ENCODE results near the gene ZGPAT.

ZGPAT gene

GRCh38 chr20:63690898-63691710 is 16.7 kb upstream of the ZGPAT start:
- no peak overlapping the region for H3K4me3 ChIP-seq (ENCODE audit: low read length)
- no peak for DNase-seq (ENCODE audit: low read depth, low spot score)

- H3K4me3 ChIP-seq (ENCODE audit: low read length) = no peak overlapping the region
- DNase-seq (ENCODE audit: low read depth, low spot score) = no peak
Measured at GRCh38 chr20:63691711-63692435, 16.0 kb upstream of the ZGPAT start.

GRCh38 chr20:63692436-63693082 is 15.3 kb upstream of the ZGPAT start:
- H3K4me3 ChIP-seq (ENCODE audit: low read length) = no peak overlapping the region
- no peak for DNase-seq (ENCODE audit: low read depth, low spot score)

GRCh38 chr20:63693083-63693732 is 14.6 kb upstream of the ZGPAT start:
- no peak for DNase-seq (ENCODE audit: low read depth, low spot score)
- no peak overlapping the region for H3K4me3 ChIP-seq (ENCODE audit: low read length)

GRCh38 chr20:63693733-63694583 is 13.9 kb upstream of the ZGPAT start:
- no peak for DNase-seq (ENCODE audit: low read depth, low spot score)
- no peak overlapping the region for H3K4me3 ChIP-seq (ENCODE audit: low read length)

- no peak overlapping the region for H3K4me3 ChIP-seq (ENCODE audit: low read length)
- no peak for DNase-seq (ENCODE audit: low read depth, low spot score)
Measured at GRCh38 chr20:63694584-63695423, 13.0 kb upstream of the ZGPAT start.

- DNase-seq (ENCODE audit: low read depth, low spot score) = no peak
- H3K4me3 ChIP-seq (ENCODE audit: low read length) = no peak overlapping the region
Measured at GRCh38 chr20:63695424-63696305, 12.2 kb upstream of the ZGPAT start.

- no peak overlapping the region for H3K4me3 ChIP-seq (ENCODE audit: low read length)
- peak; percentile 48 for DNase-seq (ENCODE audit: low read depth, low spot score)
Measured at GRCh38 chr20:63696306-63696627, 11.6 kb upstream of the ZGPAT start.

- H3K4me3 ChIP-seq (ENCODE audit: low read length) = no peak within 1 kb of the TSS
- DNase-seq (ENCODE audit: low read depth, low spot score) = no peak
Measured at GRCh38 chr20:63696628-63697356, 11.0 kb upstream of the ZGPAT start, which contains the start of gene TNFRSF6B. Gene TNFRSF6B (plus strand): TSS chr20:63696652. CDS start chr20:63696768, 116 bp downstream.

GRCh38 chr20:63697357-63697867 is 10.4 kb upstream of the ZGPAT start:
- H3K4me3 ChIP-seq (ENCODE audit: low read length) = no peak overlapping the region
- DNase-seq (ENCODE audit: low read depth, low spot score) = no peak

- no peak for DNase-seq (ENCODE audit: low read depth, low spot score)
- H3K4me3 ChIP-seq (ENCODE audit: low read length) = no peak overlapping the region
Measured at GRCh38 chr20:63697868-63698545, 9.8 kb upstream of the ZGPAT start.

GRCh38 chr20:63698739-63699465 is 8.9 kb upstream of the ZGPAT start:
- H3K4me3 ChIP-seq (ENCODE audit: low read length) = no peak overlapping the region
- no peak for DNase-seq (ENCODE audit: low read depth, low spot score)

GRCh38 chr20:63699466-63700198 is 8.2 kb upstream of the ZGPAT start:
- H3K4me3 ChIP-seq (ENCODE audit: low read length) = no peak overlapping the region
- DNase-seq (ENCODE audit: low read depth, low spot score) = no peak
